Neural progenitor cell (in vitro differentiated cells): ENCODE data around the gene CHST9.

Experiments
- EZH2 ChIP-seq: fragments of 200-600 bp; sonication (generic); IDR thresholded peaks from 2 replicates; pipeline ENCODE4 v1.6.1; 2017; ENCODE audit warnings: antibody characterized with exemption, mild to moderate bottlenecking, moderate library complexity
- EZH2phosphoT487 ChIP-seq: fragments of 200-600 bp; sonication (generic); IDR thresholded peaks from 2 replicates; pipeline ENCODE4 v1.6.1; 2017; ENCODE audit warnings: antibody characterized with exemption
- TF ChIP-seq, protein P1 (sequence below): fragments of 200-600 bp; sonication (generic); IDR thresholded peaks from 2 replicates; pipeline ENCODE4 v1.5.1; 2017; ENCODE audit warnings: antibody characterized with exemption, mild to moderate bottlenecking

DNA sequence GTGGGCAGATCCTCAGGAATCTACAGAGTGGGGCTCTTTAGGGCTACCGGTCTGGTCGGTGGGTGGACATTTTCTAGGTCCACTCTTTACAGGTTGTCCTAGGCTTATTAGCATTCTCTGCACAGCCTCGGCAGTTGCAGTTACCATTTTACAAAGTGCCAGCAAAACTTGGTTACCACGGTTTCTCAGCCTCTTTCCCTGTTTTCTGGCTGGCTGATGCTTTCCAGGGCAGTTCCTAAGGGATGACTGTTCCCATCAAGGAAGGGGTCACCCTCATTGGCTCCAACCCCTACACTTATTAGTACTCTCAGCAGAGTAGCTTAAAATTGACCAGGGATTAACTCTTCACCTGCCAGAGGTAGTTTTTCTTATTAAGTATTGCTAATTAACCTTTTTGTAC lies 317.6 kb downstream of the CHST9 start:
- TF ChIP-seq EZH2phosphoT487 (no peak), EZH2 (no peak)
- TF ChIP-seq, protein P1, sequence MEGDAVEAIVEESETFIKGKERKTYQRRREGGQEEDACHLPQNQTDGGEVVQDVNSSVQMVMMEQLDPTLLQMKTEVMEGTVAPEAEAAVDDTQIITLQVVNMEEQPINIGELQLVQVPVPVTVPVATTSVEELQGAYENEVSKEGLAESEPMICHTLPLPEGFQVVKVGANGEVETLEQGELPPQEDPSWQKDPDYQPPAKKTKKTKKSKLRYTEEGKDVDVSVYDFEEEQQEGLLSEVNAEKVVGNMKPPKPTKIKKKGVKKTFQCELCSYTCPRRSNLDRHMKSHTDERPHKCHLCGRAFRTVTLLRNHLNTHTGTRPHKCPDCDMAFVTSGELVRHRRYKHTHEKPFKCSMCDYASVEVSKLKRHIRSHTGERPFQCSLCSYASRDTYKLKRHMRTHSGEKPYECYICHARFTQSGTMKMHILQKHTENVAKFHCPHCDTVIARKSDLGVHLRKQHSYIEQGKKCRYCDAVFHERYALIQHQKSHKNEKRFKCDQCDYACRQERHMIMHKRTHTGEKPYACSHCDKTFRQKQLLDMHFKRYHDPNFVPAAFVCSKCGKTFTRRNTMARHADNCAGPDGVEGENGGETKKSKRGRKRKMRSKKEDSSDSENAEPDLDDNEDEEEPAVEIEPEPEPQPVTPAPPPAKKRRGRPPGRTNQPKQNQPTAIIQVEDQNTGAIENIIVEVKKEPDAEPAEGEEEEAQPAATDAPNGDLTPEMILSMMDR = no peak
